BLaER1 treated with 17β-estradiol and CSF1 and Interleukin-3, amounts not matched to agents 10 nM and 100 nM (cell line): ENCODE measurements around the gene WWOX.

Source experiments
- H3K27ac ChIP-seq, 11 experiments: shearing (Covaris generic); formaldehyde crosslinking; 2 replicates each; pipeline ENCODE4 v1.8.1; 2022
- H3K27me3 ChIP-seq, 11 experiments: shearing (Covaris generic); formaldehyde crosslinking; 2 replicates each; pipeline ENCODE4 v1.8.1; 2022
- H3K36me3 ChIP-seq, 11 experiments: shearing (Covaris generic); formaldehyde crosslinking; 2 replicates each; pipeline ENCODE4 v1.8.1; 2022
- H3K4me1 ChIP-seq, 10 experiments: shearing (Covaris generic); formaldehyde crosslinking; 2 replicates each; pipeline ENCODE4 v1.8.1; 2022
- H3K4me2 ChIP-seq, 11 experiments: shearing (Covaris generic); formaldehyde crosslinking; 2 replicates each; pipeline ENCODE4 v1.8.1; 2022
- H3K4me3 ChIP-seq, 10 experiments: shearing (Covaris generic); formaldehyde crosslinking; 2 replicates each; pipeline ENCODE4 v1.8.1; 2022
- H3K9ac ChIP-seq, 11 experiments: shearing (Covaris generic); formaldehyde crosslinking; 2 replicates each; pipeline ENCODE4 v1.8.1; 2022
- H3K9me3 ChIP-seq, 11 experiments: shearing (Covaris generic); formaldehyde crosslinking; replicated peaks in 1 of 11; 2 replicates each; pipeline ENCODE4 v1.8.1; 2022
- H4K20me1 ChIP-seq, 11 experiments: shearing (Covaris generic); formaldehyde crosslinking; 2 replicates each; pipeline ENCODE4 v1.8.1; 2022
- Cebpa-rat ChIP-seq, 11 experiments: shearing (Covaris generic); IDR thresholded peaks; 2 replicates each; pipeline ENCODE4 v1.8.1; 2022

Gene WWOX

DNA sequence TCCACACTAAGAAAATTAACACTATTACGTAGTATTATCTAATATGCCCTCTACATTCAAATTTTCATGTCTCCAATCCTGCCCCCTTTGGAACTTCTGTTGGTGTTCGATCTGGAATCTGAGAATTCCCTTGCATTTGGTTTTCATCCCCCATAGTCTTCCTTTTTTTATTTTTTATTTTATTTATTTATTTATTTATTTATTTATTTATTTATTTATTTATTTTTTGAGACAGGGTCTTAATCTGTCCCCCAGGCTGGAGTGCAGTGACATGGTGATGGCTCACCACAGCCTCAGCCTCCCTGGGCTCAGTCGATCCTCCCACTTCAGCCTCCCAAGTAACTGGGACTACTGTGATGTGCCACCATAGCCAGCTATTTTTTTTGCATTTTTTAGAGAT, 911.8 kb downstream of the WWOX start:
- no peak overlapping the region for H3K4me3 ChIP-seq
- H3K9ac ChIP-seq: no peak overlapping the region
- no peak overlapping the region for H3K4me2 ChIP-seq
- TF ChIP-seq Cebpa-rat (IDR thresholded peaks at IDR 0.05): no peak
- H3K9me3 ChIP-seq: peaks cover 0 to 7% (median 0%) of the 10 kb centered on the region in 11 experiments; a peak in 1 of 22 replicates
- H3K4me1 ChIP-seq: peaks cover 37 to 59% (median 47%) of the 10 kb centered on the region in 10 experiments
- H3K27ac ChIP-seq: no peak overlapping the region
- H3K36me3 ChIP-seq: no peaks in the 10 kb centered on the region
- no peaks in the 10 kb centered on the region for H4K20me1 ChIP-seq
- 0 out of 22 replicates have a peak, but pooled peaks cover 0 to 4% (median 0%) of the 10 kb centered on the region in 11 experiments for H3K27me3 ChIP-seq

DNA sequence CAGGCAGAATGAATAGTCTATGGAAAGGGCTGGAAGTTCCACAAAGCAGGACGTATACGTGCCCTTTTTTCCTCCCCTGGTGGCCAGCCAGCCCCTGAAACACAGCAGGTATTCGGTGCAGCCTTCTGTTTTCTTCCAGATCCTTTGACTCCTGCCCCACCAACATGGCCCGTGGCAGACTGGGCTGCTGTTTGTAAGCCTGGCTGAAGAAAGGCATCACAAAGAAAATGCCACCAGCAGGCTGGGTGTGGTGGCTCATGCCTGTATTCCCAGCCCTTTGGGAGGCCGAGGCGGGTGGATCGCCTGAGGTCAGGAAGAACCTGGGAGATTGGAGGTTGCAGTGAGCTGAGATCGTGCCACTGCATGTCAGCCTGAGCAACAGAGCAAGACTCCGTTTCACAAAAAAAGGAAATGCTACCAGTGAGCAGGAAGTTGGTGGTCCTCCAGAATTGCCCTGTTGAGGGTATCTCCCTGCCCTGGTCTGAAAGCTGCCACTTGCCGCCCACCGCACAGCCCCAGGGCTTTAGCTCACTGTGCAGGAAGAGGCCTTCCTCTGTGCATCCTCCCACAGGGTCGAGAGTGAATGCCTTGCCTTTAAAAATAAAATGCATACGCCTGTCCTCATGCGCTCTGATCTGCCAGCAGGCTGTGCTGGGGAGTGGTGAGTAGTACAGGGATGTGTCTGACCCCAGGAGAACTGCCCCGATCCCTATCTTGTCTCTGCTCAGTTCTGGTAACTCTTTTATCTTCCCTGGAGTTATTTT, 913.4 kb downstream of the WWOX start:
- H3K27ac ChIP-seq: peak overlapping the region in 10 of 11 experiments; percentile 18 to 78 (median 62); a peak in 18 of 22 replicates
- H3K36me3 ChIP-seq: no peaks in the 10 kb centered on the region
- 0 out of 22 replicates have a peak, but pooled peaks cover 0 to 4% (median 0%) of the 10 kb centered on the region in 11 experiments for H3K27me3 ChIP-seq
- H3K9me3 ChIP-seq: peaks cover 0 to 9% (median 0%) of the 10 kb centered on the region in 11 experiments; a peak in 3 of 22 replicates
- H3K9ac ChIP-seq: peak overlapping the region in 10 of 11 experiments; percentile 28 to 69 (median 48); a peak in 18 of 22 replicates
- H3K4me2 ChIP-seq: peak overlapping the region; percentile 69 to 94 (median 89)
- H3K4me3 ChIP-seq: peak overlapping the region; percentile 30 to 63 (median 47); a peak in 18 of 20 replicates
- no peaks in the 10 kb centered on the region for H4K20me1 ChIP-seq
- H3K4me1 ChIP-seq: peaks cover 24 to 71% (median 52%) of the 10 kb centered on the region in 10 experiments
- TF ChIP-seq Cebpa-rat (IDR thresholded peaks at IDR 0.05): no peak

DNA sequence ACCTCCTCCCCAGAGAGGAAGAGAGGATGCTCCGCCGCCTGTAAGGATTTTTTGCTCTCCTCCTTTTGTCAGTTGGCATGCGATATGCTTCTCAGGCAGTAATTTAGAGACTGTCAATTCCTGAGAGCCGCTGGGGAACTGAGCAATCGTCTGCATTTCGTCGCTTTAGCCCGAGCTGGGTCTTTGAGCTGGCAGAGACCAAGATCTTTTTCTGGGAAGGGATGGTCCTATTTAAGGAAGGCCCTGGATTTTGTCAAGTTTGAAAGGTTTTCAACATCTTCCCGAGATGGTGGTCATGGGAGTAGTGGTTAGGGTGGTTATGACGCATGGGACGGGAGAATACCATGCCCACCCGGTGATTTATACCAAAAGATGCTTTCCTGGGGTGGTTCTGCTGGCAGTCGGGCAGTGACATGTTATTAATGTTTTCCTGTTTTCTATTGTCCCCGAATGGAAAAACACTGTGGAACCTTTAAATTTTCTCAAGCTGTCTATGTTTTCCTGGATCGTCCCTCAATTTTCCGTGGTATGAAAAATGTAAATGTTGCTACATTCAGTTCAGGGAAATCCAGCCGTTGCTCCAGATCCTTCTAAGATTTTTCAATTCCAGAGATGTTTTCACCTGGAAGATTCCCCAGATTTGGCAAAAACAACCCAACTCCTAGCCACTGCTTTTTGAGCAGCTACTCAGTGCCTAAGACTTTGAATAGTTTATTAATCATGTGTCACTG, 914.6 kb downstream of the WWOX start:
- Histone ChIP-seq H3K36me3 (no peaks in the 10 kb centered on the region), H3K27ac (peak overlapping the region in 10 of 11 experiments; percentile 9 to 78 (median 62); a peak in 19 of 22 replicates), H3K9ac (peak overlapping the region in 10 of 11 experiments; percentile 28 to 69 (median 48); a peak in 17 of 22 replicates), H4K20me1 (no peaks in the 10 kb centered on the region), H3K4me1 (peaks cover 34 to 84% (median 62%) of the 10 kb centered on the region in 10 experiments), H3K4me3 (peak overlapping the region; percentile 30 to 63 (median 47); a peak in 19 of 20 replicates), H3K4me2 (peak overlapping the region; percentile 69 to 94 (median 89)), H3K9me3 (peaks cover 0 to 9% (median 0%) of the 10 kb centered on the region in 11 experiments; a peak in 3 of 22 replicates), H3K27me3 (0 out of 22 replicates have a peak, but pooled peaks cover 0 to 4% (median 0%) of the 10 kb centered on the region in 11 experiments)
- no peak for TF ChIP-seq Cebpa-rat (IDR thresholded peaks at IDR 0.05)

DNA sequence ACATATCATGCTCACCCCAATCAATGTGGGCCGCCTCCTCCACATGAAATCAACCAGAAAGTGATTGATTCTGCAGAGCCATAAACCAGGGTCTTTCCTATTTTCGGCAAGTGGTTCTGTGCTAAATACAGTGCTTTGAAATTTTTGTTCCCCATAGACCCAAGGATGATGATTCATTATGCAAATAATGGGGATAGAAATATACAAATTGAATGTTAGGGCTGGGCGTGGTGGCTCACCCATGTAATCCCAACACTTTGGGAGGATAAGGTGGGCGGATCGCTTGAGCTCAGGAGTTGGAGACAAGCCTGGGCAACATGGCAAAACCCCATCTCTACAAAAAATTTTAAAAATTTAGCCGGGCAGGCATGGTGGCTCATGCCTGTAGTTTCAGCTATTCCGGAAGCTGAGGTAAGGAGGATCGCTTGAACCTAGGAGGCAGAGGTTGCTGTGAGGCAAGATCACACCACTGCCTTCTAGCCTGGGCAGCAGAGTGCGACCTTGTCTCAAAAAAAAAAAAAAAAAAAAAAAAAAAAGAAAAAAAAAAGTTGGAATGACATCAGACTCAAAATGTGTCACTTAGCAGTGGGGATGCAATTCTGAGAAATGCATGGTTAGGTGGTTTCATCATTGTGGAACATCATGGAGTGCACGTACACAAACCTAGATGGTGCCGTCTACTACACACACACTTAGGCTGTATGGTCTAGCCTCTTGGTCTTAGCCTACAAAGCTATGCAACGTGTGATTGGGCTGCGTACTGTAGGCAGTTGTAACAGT, 919.4 kb downstream of the WWOX start:
- 0 out of 22 replicates have a peak, but pooled peaks cover 0 to 3% (median 0%) of the 10 kb centered on the region in 11 experiments for H3K27me3 ChIP-seq
- H4K20me1 ChIP-seq: no peaks in the 10 kb centered on the region
- H3K27ac ChIP-seq: peak overlapping the region in 4 of 11 experiments; percentile 25 to 59 (median 40); a peak in 5 of 22 replicates
- H3K4me3 ChIP-seq: no peak overlapping the region
- TF ChIP-seq Cebpa-rat (IDR thresholded peaks at IDR 0.05): no peak
- peak overlapping the region; percentile 39 to 67 (median 57) for H3K4me2 ChIP-seq
- peaks cover 28 to 65% (median 48%) of the 10 kb centered on the region in 10 experiments for H3K4me1 ChIP-seq
- H3K36me3 ChIP-seq: no peaks in the 10 kb centered on the region
- H3K9ac ChIP-seq: 0 out of 22 replicates have a peak overlapping the region, but pooled peaks of 1 of the 11 experiments have one; percentile 3
- H3K9me3 ChIP-seq: peaks cover 0 to 9% (median 0%) of the 10 kb centered on the region in 11 experiments; a peak in 3 of 22 replicates

GRCh38 chr16:79019431-79019830, 920.0 kb downstream of the WWOX start:
- Histone ChIP-seq H3K27ac (peak overlapping the region in 6 of 11 experiments; percentile 1 to 59 (median 32); a peak in 10 of 22 replicates), H3K4me2 (peak overlapping the region; percentile 39 to 67 (median 57))
- TF ChIP-seq Cebpa-rat (IDR thresholded peaks at IDR 0.05): no peak

GRCh38 chr16:79021991-79022630, 922.7 kb downstream of the WWOX start:
- H3K27me3 ChIP-seq: no peaks in the 10 kb centered on the region
- H3K4me3 ChIP-seq: no peak overlapping the region
- no peaks in the 10 kb centered on the region; a peak in 1 of 22 replicates for H4K20me1 ChIP-seq
- H3K4me2 ChIP-seq: no peak overlapping the region
- no peak overlapping the region for H3K27ac ChIP-seq
- H3K36me3 ChIP-seq: no peaks in the 10 kb centered on the region
- H3K9ac ChIP-seq: no peak overlapping the region
- peaks cover 0 to 4% (median 0%) of the 10 kb centered on the region in 11 experiments; a peak in 3 of 22 replicates for H3K9me3 ChIP-seq
- no peak for TF ChIP-seq Cebpa-rat (IDR thresholded peaks at IDR 0.05)
- H3K4me1 ChIP-seq: peaks cover 21 to 33% (median 27%) of the 10 kb centered on the region in 10 experiments

More at GRCh38 chr16:79019431-79019830, 920.0 kb downstream of the WWOX start:
- Histone ChIP-seq H3K4me1 (peaks cover 22 to 60% (median 42%) of the 10 kb centered on the region in 10 experiments), H4K20me1 (no peaks in the 10 kb centered on the region), H3K4me3 (no peak overlapping the region), H3K9ac (0 out of 22 replicates have a peak overlapping the region, but pooled peaks of 2 of the 11 experiments have one; percentile 3 to 6), H3K36me3 (no peaks in the 10 kb centered on the region), H3K27me3 (no peaks in the 10 kb centered on the region), H3K9me3 (peaks cover 0 to 9% (median 0%) of the 10 kb centered on the region in 11 experiments; a peak in 3 of 22 replicates)

DNA sequence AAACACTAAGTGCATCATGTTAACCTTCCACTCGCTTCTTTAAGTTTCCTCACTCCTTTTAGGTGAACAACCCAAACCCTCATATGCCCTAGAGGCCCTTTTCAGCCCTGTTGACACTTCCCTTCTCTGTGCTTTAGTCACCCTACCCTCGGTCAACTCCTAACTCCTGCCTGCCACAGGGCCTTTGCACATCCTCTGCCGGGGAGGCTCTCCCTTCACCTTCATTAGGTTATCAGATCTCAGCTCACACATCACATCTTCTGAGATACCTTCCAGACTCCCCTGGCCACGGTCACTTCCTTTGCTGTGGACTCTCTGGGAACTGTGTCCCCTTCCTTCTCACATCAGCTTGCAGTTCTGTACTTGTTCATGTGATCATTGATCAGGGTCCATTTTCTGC, 926.7 kb downstream of the WWOX start:
- H3K4me1 ChIP-seq: no peaks in the 10 kb centered on the region; a peak in 1 of 20 replicates
- H3K4me2 ChIP-seq: no peak overlapping the region
- H3K4me3 ChIP-seq: no peak overlapping the region
- no peaks in the 10 kb centered on the region; a peak in 1 of 22 replicates for H4K20me1 ChIP-seq
- H3K27me3 ChIP-seq: no peaks in the 10 kb centered on the region
- no peak for TF ChIP-seq Cebpa-rat (IDR thresholded peaks at IDR 0.05)
- no peak overlapping the region for H3K27ac ChIP-seq
- H3K9ac ChIP-seq: no peak overlapping the region
- no peaks in the 10 kb centered on the region for H3K36me3 ChIP-seq
- no peaks in the 10 kb centered on the region for H3K9me3 ChIP-seq
